Neural crest cell (in vitro differentiated cells): ENCODE results near the gene PLA2G2E. TPM values are rescaled to one million over a fixed set of nuclear protein-coding genes. Genes with fewer than 3 reads are reported as not detected.

Source experiments
- DNase-seq: peaks from one replicate; pipeline ENCODE4 v3.0.0; 2021; ENCODE audit warnings: low read depth, mixed read lengths, low spot score
- H3K27ac Mint-ChIP-seq: one replicate; pipeline ENCODE4 v1.8.0; 2021; ENCODE audit warnings: mild to moderate bottlenecking, mixed read lengths; ENCODE audit not compliant: unreplicated experiment
- H3K27me3 Mint-ChIP-seq: 2 replicates; pipeline ENCODE4 v1.8.0; 2021; ENCODE audit warnings: low read depth, mild to moderate bottlenecking, mixed read lengths
- H3K36me3 Mint-ChIP-seq: 2 replicates; pipeline ENCODE4 v1.8.0; 2021; ENCODE audit warnings: low read depth, mild to moderate bottlenecking, mixed read lengths
- H3K4me1 Mint-ChIP-seq: 2 replicates; pipeline ENCODE4 v1.8.0; 2021; ENCODE audit warnings: mixed read lengths
- H3K4me3 Mint-ChIP-seq: one replicate; pipeline ENCODE4 v1.8.0; 2021; ENCODE audit warnings: mild to moderate bottlenecking, mixed read lengths
- H3K9me3 Mint-ChIP-seq: 2 replicates; pipeline ENCODE4 v1.8.0; 2021; ENCODE audit warnings: mixed read lengths
- total RNA-seq: library from RNA; stranded (reverse); gene quantifications from 2 replicates; pipeline ENCODE4 v1.2.1, GENCODE V29; 2021
- TF ChIP-seq, protein P1 (sequence below): fragments of 200-600 bp; sonication (generic); conservative IDR thresholded peaks from 2 replicates; pipeline ENCODE4 v1.5.0; 2021; ENCODE audit warnings: antibody characterized with exemption, mild to moderate bottlenecking

The PLA2G2E gene
- total RNA-seq, 1 donor from 2014 or later = not detected

DNA sequence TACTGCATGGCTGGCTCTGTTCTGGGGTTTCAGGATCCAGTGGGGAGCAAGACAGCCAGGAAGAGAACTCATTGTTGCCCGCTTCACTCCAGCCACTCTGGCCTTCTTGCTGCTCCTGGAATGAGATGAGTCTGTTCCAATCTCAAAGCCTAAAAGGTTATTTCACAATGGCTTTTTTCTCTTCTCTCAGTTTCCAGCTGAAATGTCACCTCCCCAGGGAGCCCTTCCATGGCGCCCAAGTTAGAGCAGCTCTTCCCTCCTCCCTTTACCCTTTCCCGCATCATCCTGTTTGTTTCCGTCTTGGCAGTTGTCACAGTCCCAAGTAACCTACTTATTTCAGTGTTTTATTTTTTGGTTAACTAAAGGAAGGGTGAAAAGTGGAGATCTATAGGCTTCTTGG lies 40.2 kb upstream of the PLA2G2E start:
- H3K9me3 Mint-ChIP-seq = no peaks in the 10 kb centered on the region
- H3K4me3 Mint-ChIP-seq = no peak overlapping the region
- H3K27me3 Mint-ChIP-seq = peaks cover 37% of the 10 kb centered on the region
- DNase-seq = no peak
- TF ChIP-seq, protein P1, sequence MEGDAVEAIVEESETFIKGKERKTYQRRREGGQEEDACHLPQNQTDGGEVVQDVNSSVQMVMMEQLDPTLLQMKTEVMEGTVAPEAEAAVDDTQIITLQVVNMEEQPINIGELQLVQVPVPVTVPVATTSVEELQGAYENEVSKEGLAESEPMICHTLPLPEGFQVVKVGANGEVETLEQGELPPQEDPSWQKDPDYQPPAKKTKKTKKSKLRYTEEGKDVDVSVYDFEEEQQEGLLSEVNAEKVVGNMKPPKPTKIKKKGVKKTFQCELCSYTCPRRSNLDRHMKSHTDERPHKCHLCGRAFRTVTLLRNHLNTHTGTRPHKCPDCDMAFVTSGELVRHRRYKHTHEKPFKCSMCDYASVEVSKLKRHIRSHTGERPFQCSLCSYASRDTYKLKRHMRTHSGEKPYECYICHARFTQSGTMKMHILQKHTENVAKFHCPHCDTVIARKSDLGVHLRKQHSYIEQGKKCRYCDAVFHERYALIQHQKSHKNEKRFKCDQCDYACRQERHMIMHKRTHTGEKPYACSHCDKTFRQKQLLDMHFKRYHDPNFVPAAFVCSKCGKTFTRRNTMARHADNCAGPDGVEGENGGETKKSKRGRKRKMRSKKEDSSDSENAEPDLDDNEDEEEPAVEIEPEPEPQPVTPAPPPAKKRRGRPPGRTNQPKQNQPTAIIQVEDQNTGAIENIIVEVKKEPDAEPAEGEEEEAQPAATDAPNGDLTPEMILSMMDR = no peak
- H3K4me1 Mint-ChIP-seq = no peaks in the 10 kb centered on the region
- no peak overlapping the region for H3K27ac Mint-ChIP-seq
- no peaks in the 10 kb centered on the region for H3K36me3 Mint-ChIP-seq

DNA sequence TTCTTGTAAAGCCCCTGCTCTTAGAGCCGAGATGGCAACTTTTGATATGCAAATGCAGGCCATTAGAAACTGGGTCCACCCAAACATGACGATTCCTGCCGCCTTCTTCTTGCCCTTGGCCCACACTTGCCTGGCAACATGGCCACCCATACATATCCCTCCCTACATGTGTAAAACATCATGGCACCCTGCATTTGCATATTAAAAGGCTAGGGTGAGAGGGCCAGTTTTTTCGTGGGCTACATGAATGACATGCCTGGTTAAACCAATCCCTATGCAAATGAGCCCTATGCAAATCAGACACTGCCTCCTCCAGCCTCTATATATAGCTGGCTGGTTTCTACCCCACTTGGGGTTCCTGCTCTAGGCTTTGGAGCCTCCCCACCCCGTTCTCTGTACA lies 37.2 kb upstream of the PLA2G2E start:
- Mint-ChIP-seq H3K36me3 (no peaks in the 10 kb centered on the region), H3K4me1 (no peaks in the 10 kb centered on the region), H3K27me3 (peaks cover 36% of the 10 kb centered on the region), H3K27ac (no peak overlapping the region), H3K9me3 (no peaks in the 10 kb centered on the region), H3K4me3 (no peak overlapping the region)
- DNase-seq = no peak
- TF ChIP-seq, protein P1 = no peak

DNA sequence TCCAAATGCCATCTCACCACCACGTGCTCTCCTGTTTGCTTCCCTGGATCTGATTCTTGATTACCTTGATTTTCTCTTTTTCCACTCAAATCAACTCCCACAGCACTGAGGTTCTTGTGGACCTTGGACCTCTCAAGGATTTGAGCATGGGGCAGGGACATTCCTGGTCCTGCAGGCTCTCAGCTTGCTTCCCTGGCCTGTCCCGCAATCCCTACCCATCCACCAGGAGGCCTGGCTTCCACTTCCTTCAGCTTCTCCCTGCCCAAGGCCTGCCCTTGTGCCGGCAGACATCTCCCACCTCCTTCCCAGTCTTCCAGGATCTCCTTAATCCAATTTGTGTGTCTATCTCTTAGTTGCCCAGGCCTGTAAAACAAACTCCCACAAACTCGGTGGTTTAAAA lies 34.4 kb upstream of the PLA2G2E start:
- Mint-ChIP-seq H3K27me3 (peaks cover 39% of the 10 kb centered on the region), H3K36me3 (no peaks in the 10 kb centered on the region), H3K4me3 (no peak overlapping the region), H3K27ac (no peak overlapping the region), H3K9me3 (peaks cover 7% of the 10 kb centered on the region), H3K4me1 (no peaks in the 10 kb centered on the region)
- DNase-seq = no peak
- TF ChIP-seq, protein P1 = no peak

DNA sequence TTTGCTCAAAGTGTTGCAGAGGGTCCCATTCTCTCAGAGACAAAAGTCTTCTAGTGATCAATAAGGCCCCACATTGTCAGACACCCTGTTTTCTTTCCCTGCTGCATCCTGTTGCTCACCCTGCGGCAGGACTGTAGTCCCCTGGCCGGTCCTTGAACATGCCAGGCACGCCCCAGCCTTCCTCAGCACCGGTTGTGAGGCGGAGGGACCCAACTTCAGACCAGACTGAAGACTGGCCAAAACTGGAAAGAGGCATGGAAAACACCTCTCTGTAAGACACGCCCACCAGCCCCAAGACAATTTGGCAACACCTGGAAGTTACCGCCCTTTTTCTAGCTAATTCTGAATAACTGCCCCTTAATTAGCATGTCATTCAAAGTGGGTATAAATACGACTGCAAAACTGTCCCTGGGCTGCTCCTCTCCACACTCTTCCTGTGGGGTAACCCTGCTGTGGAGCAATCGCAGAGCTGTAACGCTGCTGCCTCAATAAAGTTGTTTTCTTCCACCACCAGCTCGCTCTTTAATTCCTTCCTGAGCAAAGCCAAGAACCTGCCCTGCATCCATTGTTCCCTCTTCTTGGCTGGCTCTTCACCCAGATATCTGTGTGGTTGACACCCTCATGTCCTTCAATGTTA lies 32.2 kb upstream of the PLA2G2E start:
- H3K27me3 Mint-ChIP-seq = peaks cover 31% of the 10 kb centered on the region
- peaks cover 10% of the 10 kb centered on the region for H3K9me3 Mint-ChIP-seq
- DNase-seq = no peak
- H3K4me3 Mint-ChIP-seq = no peak overlapping the region
- H3K36me3 Mint-ChIP-seq = no peaks in the 10 kb centered on the region
- TF ChIP-seq, protein P1 = no peak
- no peaks in the 10 kb centered on the region for H3K4me1 Mint-ChIP-seq
- no peak overlapping the region for H3K27ac Mint-ChIP-seq

DNA sequence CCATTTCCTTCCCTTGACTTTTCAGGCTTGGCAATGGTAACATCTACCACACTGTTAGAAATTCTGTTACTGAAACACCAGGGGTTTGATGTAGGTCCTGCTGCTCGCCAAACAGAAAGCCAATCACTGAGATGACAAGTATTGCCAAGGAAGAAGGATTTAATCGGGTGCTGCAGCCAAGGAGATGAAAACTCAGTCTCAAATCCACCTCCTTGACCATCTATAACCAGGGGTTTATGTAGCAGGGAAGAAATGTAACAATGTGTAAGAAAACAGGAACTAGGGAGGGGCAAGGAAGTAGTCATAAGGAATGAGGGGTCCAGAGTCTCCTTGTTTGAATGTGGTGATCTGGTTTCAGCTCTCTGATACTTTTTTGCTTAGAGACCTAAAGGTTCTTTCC lies 30.6 kb upstream of the PLA2G2E start:
- peaks cover 10% of the 10 kb centered on the region for H3K9me3 Mint-ChIP-seq
- no peaks in the 10 kb centered on the region for H3K36me3 Mint-ChIP-seq
- H3K4me3 Mint-ChIP-seq = no peak overlapping the region
- peaks cover 3% of the 10 kb centered on the region for H3K4me1 Mint-ChIP-seq
- DNase-seq = no peak
- H3K27ac Mint-ChIP-seq = no peak overlapping the region
- peaks cover 31% of the 10 kb centered on the region for H3K27me3 Mint-ChIP-seq
- TF ChIP-seq, protein P1 = no peak

DNA sequence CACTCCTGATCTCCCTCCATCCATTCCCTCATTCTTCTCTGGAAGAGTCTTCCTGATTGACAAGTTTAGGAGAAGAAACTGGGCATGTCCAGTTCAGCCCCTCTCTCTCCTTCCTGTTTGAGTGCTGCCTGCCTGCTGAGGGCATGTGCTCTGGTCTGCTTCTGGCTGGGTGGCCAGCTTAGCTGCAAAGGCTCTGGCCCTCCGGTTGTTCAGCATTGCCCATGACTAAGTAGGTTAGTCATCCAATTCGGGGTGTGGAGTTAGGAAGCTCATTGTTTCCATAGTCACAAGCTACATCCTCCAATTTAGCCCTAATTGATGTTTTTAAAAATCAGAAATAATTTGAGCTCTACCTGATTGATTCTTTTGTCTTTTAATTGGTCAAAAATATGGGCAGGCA lies 25.6 kb upstream of the PLA2G2E start:
- DNase-seq = no peak
- H3K4me1 Mint-ChIP-seq = peaks cover 3% of the 10 kb centered on the region
- TF ChIP-seq, protein P1 = no peak
- H3K9me3 Mint-ChIP-seq = peaks cover 3% of the 10 kb centered on the region
- H3K27ac Mint-ChIP-seq = no peak overlapping the region
- H3K4me3 Mint-ChIP-seq = no peak overlapping the region
- H3K36me3 Mint-ChIP-seq = no peaks in the 10 kb centered on the region
- H3K27me3 Mint-ChIP-seq = peaks cover 7% of the 10 kb centered on the region
